AG08396 (cell line): ENCODE data around the gene TMEM219.
"Not testable (repeated sequence)": the region's sequence is repeated elsewhere in the genome, so short reads cannot be mapped to it uniquely, and the experiment has no call there.

Experiments used
- DNase-seq: peaks from one replicate; pipeline ENCODE4 v3.0.0; 2012; ENCODE audit warnings: low spot score, mixed read lengths

Gene TMEM219

GRCh38 chr16:29951625-29952365, 10.1 kb upstream of the TMEM219 start:
- DNase-seq, result no peak

GRCh38 chr16:29958756-29959155, 3.1 kb upstream of the TMEM219 start:
- no peak for DNase-seq

- DNase-seq, result no peak
Observed at GRCh38 chr16:29959293-29959692, 2.6 kb upstream of the TMEM219 start.

GRCh38 chr16:29959821-29960220, 2.1 kb upstream of the TMEM219 start:
- not testable (repeated sequence) for DNase-seq

- no peak for DNase-seq
Observed at GRCh38 chr16:29961127-29961478, 776 bp upstream of the TMEM219 start.

- DNase-seq, result no peak
Observed at GRCh38 chr16:29962344-29962994, 590 bp downstream of the TMEM219 start.

- DNase-seq, result no peak
Observed at GRCh38 chr16:29963021-29963743, 1.3 kb downstream of the TMEM219 start.

- no peak for DNase-seq
Observed at GRCh38 chr16:29968205-29968604, 6.3 kb downstream of the TMEM219 start.

- DNase-seq, result no peak
Observed at GRCh38 chr16:29971304-29971703, 9.4 kb downstream of the TMEM219 start.

GRCh38 chr16:29972500-29972899, 10.6 kb downstream of the TMEM219 start:
- DNase-seq, result no peak

GRCh38 chr16:29972992-29973383, 11.1 kb downstream of the TMEM219 start:
- peak; percentile 1 for DNase-seq

GRCh38 chr16:29973384-29974246, 11.7 kb downstream of the TMEM219 start, which contains the start of gene TAOK2:
Gene TAOK2, plus strand, starts transcription at chr16:29973868. Its CDS starts 3,905 bp downstream, at chr16:29977773.
- peak; percentile 100 for DNase-seq

- peak; percentile 29 for DNase-seq
Observed at GRCh38 chr16:29974291-29975133, 12.6 kb downstream of the TMEM219 start.

GRCh38 chr16:29975134-29975538, 13.3 kb downstream of the TMEM219 start:
- DNase-seq, result no peak

GRCh38 chr16:29975811-29976511, 14.1 kb downstream of the TMEM219 start:
- peak; percentile 12 for DNase-seq

GRCh38 chr16:29977063-29977825, 15.4 kb downstream of the TMEM219 start:
- DNase-seq, result no peak

GRCh38 chr16:29978081-29978480, 16.2 kb downstream of the TMEM219 start:
- no peak for DNase-seq

GRCh38 chr16:29978564-29979270, 16.8 kb downstream of the TMEM219 start:
- no peak for DNase-seq
